Stimulated activated CD8-positive, alpha-beta memory T cell treated with anti-CD3 and anti-CD28 coated beads, Interleukin-7, amount 100 ng/mL, for 24 hours (primary cell): ENCODE measurements around the gene TPMT.
"Not testable (repeated sequence)": the region's sequence is repeated elsewhere in the genome, so short reads cannot be mapped to it uniquely, and the experiment has no call there.

Source experiments
- DNase-seq: peaks from one replicate; pipeline ENCODE4 v3.0.0-alpha.2; 2020; ENCODE audit warnings: low read depth

Gene TPMT

GRCh38 chr6:18154507-18155149, at the start of gene TPMT:
TSS of gene TPMT (minus strand) at chr6:18155077. CDS start at chr6:18149127, 5,950 bp downstream.
- DNase-seq, result no peak

- DNase-seq, result no peak
Measured at GRCh38 chr6:18203786-18204185, 48.9 kb upstream of the TPMT start.

GRCh38 chr6:18192026-18192425, 37.1 kb upstream of the TPMT start:
- DNase-seq, result no peak

GRCh38 chr6:18189196-18189595, 34.3 kb upstream of the TPMT start:
- DNase-seq, result no peak

- no peak for DNase-seq
Measured at GRCh38 chr6:18187701-18188100, 32.8 kb upstream of the TPMT start.

- no peak for DNase-seq
Measured at GRCh38 chr6:18186540-18187250, 31.8 kb upstream of the TPMT start.

GRCh38 chr6:18186033-18186432, 31.2 kb upstream of the TPMT start:
- no peak for DNase-seq

- DNase-seq, result no peak
Measured at GRCh38 chr6:18185624-18186023, 30.7 kb upstream of the TPMT start.

- DNase-seq, result no peak
Measured at GRCh38 chr6:18183766-18184165, 28.9 kb upstream of the TPMT start.

- DNase-seq, result no peak
Measured at GRCh38 chr6:18182568-18182967, 27.7 kb upstream of the TPMT start.

GRCh38 chr6:18179770-18180356, 25.0 kb upstream of the TPMT start:
- no peak for DNase-seq

GRCh38 chr6:18178960-18179615, 24.2 kb upstream of the TPMT start:
- DNase-seq, result no peak

- DNase-seq, result no peak
Measured at GRCh38 chr6:18177286-18177965, 22.5 kb upstream of the TPMT start.

GRCh38 chr6:18176198-18176597, 21.3 kb upstream of the TPMT start:
- not testable (repeated sequence) for DNase-seq

GRCh38 chr6:18171871-18172270, 17.0 kb upstream of the TPMT start:
- DNase-seq, result no peak

GRCh38 chr6:18168264-18168663, 13.4 kb upstream of the TPMT start:
- no peak for DNase-seq

GRCh38 chr6:18166312-18167036, 11.6 kb upstream of the TPMT start:
- no peak for DNase-seq

GRCh38 chr6:18165751-18166150, 10.9 kb upstream of the TPMT start:
- DNase-seq, result no peak

GRCh38 chr6:18162401-18162800, 7.5 kb upstream of the TPMT start:
- DNase-seq, result no peak

GRCh38 chr6:18161431-18161830, 6.6 kb upstream of the TPMT start:
- DNase-seq, result no peak

GRCh38 chr6:18160911-18161310, 6.0 kb upstream of the TPMT start:
- DNase-seq, result no peak
